HCT116 (cell line): ENCODE measurements around the gene PANK4. TPM values are rescaled to one million over a fixed set of nuclear protein-coding genes. Genes with fewer than 3 reads are reported as not detected.

Experiments used
- ATAC-seq: fragments of 200-7000 bp; cut with Tn5 transposase; 2 replicates; pipeline ENCODE4 v1.9.1; 2020; ENCODE audit warnings: mild to moderate bottlenecking, moderate library complexity
- BruUV-seq: library from RNA; stranded (reverse); fragments of 400-500 nt; replicated peaks from 2 replicates; lab custom pipeline; 2021; lab: Mats Ljungman, UMichigan
- CTCF ChIA-PET: fragments of 300-600 bp; sonication (Branson Sonifier 250); formaldehyde crosslinking; loops from one replicate; lab custom pipeline; 2021; ENCODE audit warnings: antibody characterized with exemption; lab: Charles Lee
- POLR2A ChIA-PET: fragments of 300-600, 350-600 bp; sonication (Branson Sonifier 250); formaldehyde crosslinking; loops from one replicate; lab custom pipeline; 2021; ENCODE audit warnings: antibody characterized with exemption; lab: Charles Lee
- RAD21 ChIA-PET, 2 experiments: fragments of 300-600 bp; sonication (Branson Sonifier 250); formaldehyde crosslinking; loops; one replicate each; lab custom pipeline; 2023; ENCODE audit warnings: low total read pairs in 2 of 2; ENCODE audit not compliant: uncharacterized antibody in 2 of 2, unreplicated experiment in 2 of 2, low non-redundant PET in 1 of 2; lab: Charles Lee
- DNase-seq: peaks from one replicate; pipeline ENCODE4 v3.0.0-alpha.2; 2010; ENCODE audit warnings: low read depth, low spot score
- H2AFZ ChIP-seq: fragments of 200-600 bp; shearing (Covaris generic), sonication (generic); 2 replicates; pipeline ENCODE4 v1.6.1; 2017; ENCODE audit warnings: low read depth, mixed run types, mixed read lengths, antibody characterized with exemption, low read length; ENCODE audit not compliant: poor library complexity, severe bottlenecking
- H3K27ac ChIP-seq: 2 replicates; pipeline ENCODE4 v1.5.1; 2012; ENCODE audit warnings: low read depth, low read length
- H3K27me3 ChIP-seq: fragments of 200-600 bp; sonication (generic); 2 replicates; pipeline ENCODE4 v1.6.1; 2016; ENCODE audit warnings: mixed run types, low read length, mixed read lengths; ENCODE audit not compliant: insufficient read depth
- H3K36me3 ChIP-seq, 2 experiments: fragments of 200-500 bp in 1 of 2; fragments of 200-600 bp in 1 of 2; sonication (Bioruptor generic) in 1 of 2; sonication (generic) in 1 of 2; 2 replicates each; pipeline versions ENCODE4 v1.5.1 to v1.6.1; 2014 to 2016; ENCODE audit warnings: low read length in 2 of 2, inconsistent platforms in 1 of 2, mixed read lengths in 1 of 2, mixed run types in 1 of 2; ENCODE audit not compliant: insufficient read depth in 2 of 2, control insufficient read depth in 1 of 2
- H3K4me1 ChIP-seq, 2 experiments: fragments of 200-600 bp in 1 of 2; sonication (generic) in 1 of 2; 2 replicates each; pipeline versions ENCODE4 v1.5.1 to v1.6.1; 2012 to 2017; ENCODE audit warnings: low read length in 2 of 2, inconsistent platforms in 1 of 2, mild to moderate bottlenecking in 1 of 2, mixed read lengths in 1 of 2, mixed run types in 1 of 2, moderate library complexity in 1 of 2; ENCODE audit not compliant: insufficient read depth in 2 of 2, control insufficient read depth in 1 of 2
- H3K4me2 ChIP-seq: fragments of 200-600 bp; sonication (generic); 2 replicates; pipeline ENCODE4 v1.6.1; 2017; ENCODE audit warnings: mixed run types, low read length, mixed read lengths
- H3K4me3 ChIP-seq, 2 experiments: fragments of 200-600 bp in 1 of 2; sonication (generic) in 1 of 2; replicated peaks in 1 of 2; 2 replicates each; pipeline ENCODE4 v1.5.1; 2011 to 2016; ENCODE audit warnings: low read length in 2 of 2, control low read depth in 1 of 2, low read depth in 1 of 2, mild to moderate bottlenecking in 1 of 2, mixed read lengths in 1 of 2, mixed run types in 1 of 2
- H3K79me2 ChIP-seq: fragments of 200-600 bp; sonication (generic); 2 replicates; pipeline ENCODE4 v1.6.1; 2017; ENCODE audit warnings: mild to moderate bottlenecking, mixed run types, low read length, moderate library complexity, mixed read lengths; ENCODE audit not compliant: insufficient read depth
- H3K9ac ChIP-seq: fragments of 200-600 bp; sonication (generic); 2 replicates; pipeline ENCODE4 v1.6.1; 2016; ENCODE audit warnings: low read length, mixed read lengths
- H3K9me2 ChIP-seq: fragments of 200-600 bp; sonication (generic), shearing (Covaris generic); 2 replicates; pipeline ENCODE4 v1.6.1; 2017; ENCODE audit warnings: mixed run types, mild to moderate bottlenecking, moderate library complexity; ENCODE audit not compliant: insufficient read depth
- H3K9me3 ChIP-seq, 2 experiments: fragments of 200-500 bp in 1 of 2; fragments of 200-600 bp in 1 of 2; sonication (Bioruptor generic) in 1 of 2; sonication (generic) in 1 of 2; 2 replicates each; pipeline ENCODE4 v1.6.1; 2014 to 2017; ENCODE audit warnings: low read length in 2 of 2, mixed read lengths in 2 of 2, inconsistent platforms in 1 of 2, low read depth in 1 of 2, mild to moderate bottlenecking in 1 of 2, mixed run types in 1 of 2, moderate library complexity in 1 of 2; ENCODE audit not compliant: control insufficient read depth in 1 of 2, insufficient read depth in 1 of 2
- H4K20me1 ChIP-seq: fragments of 200-600 bp; sonication (generic), shearing (Covaris generic); 2 replicates; pipeline ENCODE4 v1.6.1; 2017; ENCODE audit warnings: mixed run types, mild to moderate bottlenecking, moderate library complexity; ENCODE audit not compliant: insufficient read depth
- ATF3 ChIP-seq: IDR thresholded peaks from 2 replicates; pipeline ENCODE4 v1.6.1; 2012
- CBX3 ChIP-seq: IDR thresholded peaks from 2 replicates; pipeline ENCODE4 v1.6.1; 2012; ENCODE audit warnings: low read depth
- CTCF ChIP-seq, 3 experiments: fragments of 200-600 bp in 1 of 3; sonication (generic) in 1 of 3; IDR thresholded peaks in 2 of 3; conservative IDR thresholded peaks in 1 of 3; 2 replicates each; pipeline ENCODE4 v1.5.1; 2012 to 2017; ENCODE audit warnings: low read depth in 2 of 3, low read length in 2 of 3, antibody characterized with exemption in 1 of 3, borderline replicate concordance in 1 of 3, control low read depth in 1 of 3, mild to moderate bottlenecking in 1 of 3, mixed read lengths in 1 of 3, mixed run types in 1 of 3, moderate library complexity in 1 of 3; ENCODE audit not compliant: insufficient read depth in 1 of 3
- EGR1 ChIP-seq: IDR thresholded peaks from 2 replicates; pipeline ENCODE4 v1.6.1; 2012; ENCODE audit warnings: low read depth
- ELF1 ChIP-seq: IDR thresholded peaks from 2 replicates; pipeline ENCODE4 v1.6.1; 2012; ENCODE audit warnings: low read depth, borderline replicate concordance
- EZH2 ChIP-seq: fragments of 200-600 bp; sonication (generic); IDR thresholded peaks from 2 replicates; pipeline ENCODE4 v1.6.1; 2017; ENCODE audit warnings: antibody characterized with exemption, mixed run types
- EZH2phosphoT487 ChIP-seq: fragments of 200-600 bp; IDR thresholded peaks from 2 replicates; pipeline ENCODE4 v1.6.1; 2018; ENCODE audit warnings: antibody characterized with exemption, borderline replicate concordance
- FOSL1 ChIP-seq: IDR thresholded peaks from 2 replicates; pipeline ENCODE4 v1.6.1; 2012; ENCODE audit warnings: low read depth
- MAX ChIP-seq: IDR thresholded peaks from 2 replicates; pipeline ENCODE4 v1.6.1; 2012
- POLR2A ChIP-seq: IDR thresholded peaks from 2 replicates; pipeline ENCODE4 v1.7.0; 2011; ENCODE audit warnings: borderline replicate concordance; ENCODE audit not compliant: insufficient read depth, insufficient read length; ENCODE audit errors: extremely low read depth
- RAD21 ChIP-seq: IDR thresholded peaks from 2 replicates; pipeline ENCODE4 v1.6.1; 2012; ENCODE audit warnings: low read depth, mild to moderate bottlenecking
- SP1 ChIP-seq: IDR thresholded peaks from 2 replicates; pipeline ENCODE4 v1.6.1; 2012; ENCODE audit warnings: low read depth
- SRF ChIP-seq: IDR thresholded peaks from 2 replicates; pipeline ENCODE4 v1.6.1; 2012; ENCODE audit warnings: low read depth
- TCF7L2 ChIP-seq: IDR thresholded peaks from 2 replicates; pipeline ENCODE4 v1.7.0; 2011; ENCODE audit warnings: borderline replicate concordance, inconsistent platforms; ENCODE audit not compliant: insufficient read depth, insufficient read length; ENCODE audit errors: extremely low read depth
- ZBTB33 ChIP-seq: IDR thresholded peaks from 2 replicates; pipeline ENCODE4 v1.6.1; 2011; ENCODE audit warnings: mild to moderate bottlenecking, low read length, moderate library complexity; ENCODE audit not compliant: insufficient replicate concordance; ENCODE audit errors: extremely low read depth
- ZFX ChIP-seq: fragments of 450-650 bp; IDR thresholded peaks from 2 replicates; pipeline ENCODE4 v1.6.1; 2017
- intact Hi-C: fragments of 100-400 bp; cut with micrococcal nuclease; formaldehyde crosslinking; loops from 2 replicates; pipeline ENCODE4 v1.10.0; 2022
- total RNA-seq: library from RNA; stranded (reverse); gene quantifications from one replicate; pipeline ENCODE4 v1.2.1, GENCODE V29; 2021; ENCODE audit not compliant: unreplicated experiment

The PANK4 gene
- total RNA-seq, 1 experiment from 2014 or later, result 38.5 TPM

- no peak for DNase-seq
- no peak overlapping the region for H3K4me2 ChIP-seq
- no peak overlapping the region for H3K4me3 ChIP-seq
- H4K20me1 ChIP-seq, result no peaks in the 10 kb centered on the region
- POLR2A ChIA-PET, result no interaction called here
- no peaks in the 10 kb centered on the region for H3K9me2 ChIP-seq
- H3K79me2 ChIP-seq, result no peaks in the 10 kb centered on the region
- TF ChIP-seq EGR1, result no peak
- no peak for TF ChIP-seq TCF7L2
- TF ChIP-seq CBX3, result no peak
- no peak for TF ChIP-seq POLR2A
- no peak for TF ChIP-seq EZH2phosphoT487
- TF ChIP-seq ATF3, result no peak
- no peak for TF ChIP-seq SRF
- TF ChIP-seq SP1, result no peak
- H3K27ac ChIP-seq, result no peak overlapping the region
- peaks cover 4 to 7% of the 10 kb centered on the region in 2 experiments; a peak in 2 of 4 replicates for H3K9me3 ChIP-seq
- RAD21 ChIA-PET, result no interaction called here
- no peaks in the 10 kb centered on the region for H3K36me3 ChIP-seq
- H3K9ac ChIP-seq, result no peak overlapping the region
- CTCF ChIA-PET, result no interaction called here
- no TSS peak for BruUV-seq
- H3K4me1 ChIP-seq, result no peaks in the 10 kb centered on the region
- no peak for ATAC-seq
- no peak overlapping the region for H2AFZ ChIP-seq
- no peaks in the 10 kb centered on the region for H3K27me3 ChIP-seq
- intact Hi-C loops, result no loop called here
Observed at GRCh38 chr1:2486558-2486957, 39.8 kb downstream of the PANK4 start.

- no peak overlapping the region for H2AFZ ChIP-seq
- ATAC-seq (no peak), DNase-seq (no peak)
- CTCF ChIA-PET, result no interaction called here
- POLR2A ChIA-PET, result no interaction called here
- H3K9ac ChIP-seq, result no peak overlapping the region
- intact Hi-C loops, result no loop called here
- no peak for TF ChIP-seq CTCF (IDR thresholded peaks at IDR 0.05 in 2 of 3, conservative IDR thresholded peaks at IDR 0.05 in 1 of 3; ENCODE audit: borderline replicate concordance in 1 of 3, insufficient read depth in 1 of 3, low read depth in 2 of 3, low read length in 2 of 3)
- TF ChIP-seq EZH2, result no peak
- no peak for TF ChIP-seq FOSL1
- TF ChIP-seq EGR1, result no peak
- TF ChIP-seq ZFX, result no peak
- TF ChIP-seq ZBTB33, result no peak
- TF ChIP-seq ELF1, result no peak
- TF ChIP-seq RAD21, result no peak
- no peak for TF ChIP-seq MAX
- H4K20me1 ChIP-seq, result no peaks in the 10 kb centered on the region
- RAD21 ChIA-PET, result no interaction called here
- no peaks in the 10 kb centered on the region for H3K9me2 ChIP-seq
- H3K79me2 ChIP-seq, result no peaks in the 10 kb centered on the region
- H3K36me3 ChIP-seq, result no peaks in the 10 kb centered on the region
- no peak overlapping the region for H3K4me2 ChIP-seq
- H3K27ac ChIP-seq, result no peak overlapping the region
- no TSS peak for BruUV-seq
- H3K4me3 ChIP-seq, result no peak overlapping the region
- peaks cover 4 to 7% of the 10 kb centered on the region in 2 experiments; a peak in 2 of 4 replicates for H3K9me3 ChIP-seq
- H3K4me1 ChIP-seq, result no peaks in the 10 kb centered on the region
- no peaks in the 10 kb centered on the region for H3K27me3 ChIP-seq
Observed at GRCh38 chr1:2486041-2486440, 40.4 kb downstream of the PANK4 start.
